HG03342 (cell line): ENCODE data around the gene HMGCLL1.

Source experiments
- ATAC-seq: cut with Tn5 transposase; IDR thresholded peaks from one replicate; pipeline ENCODE4 v1.9.1; 2021; ENCODE audit warnings: mild to moderate bottlenecking, moderate library complexity; ENCODE audit not compliant: unreplicated experiment

The HMGCLL1 gene

DNA sequence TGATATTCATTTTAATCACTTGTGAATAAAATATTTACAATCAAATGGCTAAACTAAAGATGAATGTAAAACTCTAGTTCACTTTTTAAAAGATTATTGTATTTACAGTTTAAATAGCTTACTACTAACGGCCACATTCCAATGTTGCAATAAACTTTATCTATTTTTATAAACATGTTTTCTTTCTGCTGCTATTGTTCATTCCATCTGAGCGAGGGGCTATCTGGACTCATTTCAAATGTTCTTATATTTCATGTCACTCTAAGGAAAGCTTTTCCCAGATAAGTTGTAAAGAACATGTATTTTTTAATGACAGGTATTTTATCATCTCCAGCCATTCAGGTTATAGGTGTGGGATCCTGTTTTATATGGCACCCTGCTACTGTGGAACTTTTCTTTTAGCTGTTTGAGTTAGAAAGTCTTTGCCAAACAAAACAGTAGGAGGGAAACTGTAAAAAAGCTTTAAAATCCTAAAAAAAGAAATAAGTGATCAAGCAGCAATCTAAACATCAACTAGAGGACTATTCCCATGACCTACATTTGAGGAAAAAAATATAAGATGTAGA is 42.5 kb downstream of the HMGCLL1 start:
- no peak for ATAC-seq

DNA sequence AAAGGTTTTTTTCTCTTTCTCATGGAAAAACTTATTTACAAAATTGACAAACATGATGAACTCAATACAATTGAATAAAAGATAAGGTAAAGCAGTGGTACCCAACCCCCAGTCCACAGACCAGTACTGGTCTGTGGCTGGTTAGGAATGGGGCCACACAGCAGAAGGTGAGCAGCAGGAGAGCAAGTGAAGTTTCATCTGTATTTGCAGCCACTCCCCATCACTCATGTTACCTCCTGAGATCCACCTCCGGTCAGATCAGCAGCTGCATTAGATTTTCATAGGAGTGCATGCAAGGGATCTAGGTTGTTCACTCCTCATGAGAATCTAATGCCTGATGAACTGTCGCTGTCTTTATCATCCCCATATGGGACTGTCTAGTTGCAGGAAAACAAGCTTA is 47.5 kb downstream of the HMGCLL1 start:
- no peak for ATAC-seq

DNA sequence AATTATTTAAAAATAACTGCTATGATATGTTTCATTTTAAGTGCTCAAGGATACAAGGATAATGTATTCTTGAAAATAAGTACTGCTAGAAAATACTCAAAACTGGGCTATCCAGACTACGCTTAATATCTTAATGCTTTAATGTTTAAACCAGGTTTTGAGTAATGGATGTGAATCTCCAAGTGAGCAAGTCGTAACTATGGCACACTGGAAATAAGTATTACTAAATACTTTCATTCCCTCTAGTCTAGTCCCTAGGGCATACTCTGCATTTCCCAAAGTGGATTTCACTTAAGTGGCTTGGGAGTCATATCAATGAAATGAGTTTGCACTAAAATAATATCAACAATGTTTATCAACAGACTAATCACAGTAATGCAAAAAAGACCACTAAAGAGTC is 48.1 kb downstream of the HMGCLL1 start:
- no peak for ATAC-seq

DNA sequence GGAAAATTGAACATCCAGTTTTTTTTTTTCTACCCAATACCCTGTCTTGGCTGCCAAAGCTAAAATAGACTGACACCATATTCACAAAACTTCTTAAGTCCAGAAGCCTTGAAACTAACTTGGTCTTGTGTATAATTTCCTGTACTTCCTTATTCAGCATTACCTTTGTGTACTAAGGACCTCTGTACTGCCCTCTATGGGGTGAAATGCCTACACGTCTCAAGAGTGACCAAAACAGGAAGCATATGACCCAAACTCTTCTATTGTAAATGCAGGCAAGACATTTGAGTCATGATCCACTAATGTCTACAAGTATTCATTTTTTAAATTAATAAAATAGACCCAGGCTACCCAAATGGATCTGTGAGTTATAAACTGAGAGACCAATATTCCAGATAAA is 50.4 kb downstream of the HMGCLL1 start:
- ATAC-seq: peak; percentile 97

DNA sequence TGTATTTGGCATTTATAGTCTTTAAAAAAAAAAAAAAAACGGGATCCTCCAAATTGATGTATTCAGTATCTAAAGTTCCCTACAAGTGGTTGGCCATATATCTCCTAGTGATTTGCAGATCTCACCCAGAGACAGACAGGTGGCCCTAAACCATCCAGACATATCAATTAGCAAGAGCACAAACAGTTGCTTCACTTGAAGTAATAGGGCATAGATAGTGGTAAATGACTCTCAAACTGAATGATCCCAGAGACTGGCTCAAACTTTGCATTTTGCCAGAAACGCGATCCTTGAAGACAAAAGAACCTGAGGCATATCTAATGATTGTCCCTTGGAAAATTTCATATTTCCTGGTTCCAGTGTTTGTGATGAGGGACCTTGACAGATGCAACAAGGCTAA is 54.6 kb downstream of the HMGCLL1 start:
- ATAC-seq: no peak

DNA sequence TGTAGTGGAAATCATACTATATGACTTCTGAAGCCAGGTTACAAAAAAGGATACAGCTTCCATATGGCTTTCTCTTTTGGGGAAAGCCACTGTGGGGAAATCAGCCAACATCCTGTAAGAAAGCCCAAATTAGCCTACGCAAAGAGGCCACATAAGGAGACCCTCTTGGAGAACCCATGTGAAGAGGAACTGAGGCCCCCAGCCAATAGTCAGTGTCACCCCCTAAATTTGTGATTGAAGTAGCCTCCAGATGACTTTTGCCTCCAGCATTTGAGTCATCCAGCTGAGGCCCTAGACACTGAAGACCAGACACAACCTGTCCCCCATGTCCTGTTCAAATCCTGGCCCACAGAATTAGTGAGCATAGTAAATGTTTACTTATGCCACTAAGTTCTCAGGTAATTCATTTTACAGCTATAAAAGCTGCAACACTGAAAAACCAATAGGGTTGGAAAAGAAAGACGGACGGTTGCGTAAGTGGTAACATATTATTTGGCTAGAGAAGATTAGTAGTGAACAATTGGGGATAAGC is 60.4 kb downstream of the HMGCLL1 start:
- ATAC-seq: no peak

DNA sequence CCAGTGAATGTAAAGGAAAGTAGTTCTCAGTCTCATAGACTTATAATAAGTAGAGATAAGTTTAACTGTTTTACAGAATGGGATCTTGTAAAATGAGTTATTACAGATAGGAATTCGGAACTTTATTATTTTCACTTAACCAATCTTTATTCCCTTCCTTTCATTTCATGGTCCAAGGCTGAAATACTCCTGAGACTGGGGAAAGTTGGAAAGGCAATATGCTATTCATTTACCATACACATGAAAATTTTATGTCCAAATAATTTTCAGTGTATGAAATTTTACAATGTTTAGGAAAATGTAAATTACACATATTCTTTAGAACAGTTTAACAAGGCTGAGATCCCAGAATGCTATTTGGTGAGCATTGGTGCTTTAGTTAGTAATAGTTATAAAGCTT is 62.3 kb downstream of the HMGCLL1 start:
- ATAC-seq: no peak

DNA sequence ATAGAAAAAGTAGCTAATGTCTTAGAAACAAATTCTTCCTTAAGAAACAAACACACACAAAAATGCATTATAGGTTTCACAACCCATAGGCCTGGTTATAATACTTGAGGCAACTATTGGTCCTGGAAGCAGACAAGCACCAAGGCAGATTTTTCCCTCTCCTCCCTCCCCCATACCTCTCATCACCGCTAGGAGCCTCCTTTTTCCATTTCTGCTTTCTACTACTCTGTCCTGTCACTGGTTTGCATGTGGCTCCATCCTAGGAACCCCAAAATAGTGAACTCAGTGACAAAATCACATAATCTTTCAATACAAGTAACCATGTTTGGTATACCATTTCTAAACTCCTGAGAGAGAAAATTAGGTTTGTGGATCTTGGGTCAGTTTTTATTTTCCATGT is 66.1 kb downstream of the HMGCLL1 start:
- no peak for ATAC-seq

DNA sequence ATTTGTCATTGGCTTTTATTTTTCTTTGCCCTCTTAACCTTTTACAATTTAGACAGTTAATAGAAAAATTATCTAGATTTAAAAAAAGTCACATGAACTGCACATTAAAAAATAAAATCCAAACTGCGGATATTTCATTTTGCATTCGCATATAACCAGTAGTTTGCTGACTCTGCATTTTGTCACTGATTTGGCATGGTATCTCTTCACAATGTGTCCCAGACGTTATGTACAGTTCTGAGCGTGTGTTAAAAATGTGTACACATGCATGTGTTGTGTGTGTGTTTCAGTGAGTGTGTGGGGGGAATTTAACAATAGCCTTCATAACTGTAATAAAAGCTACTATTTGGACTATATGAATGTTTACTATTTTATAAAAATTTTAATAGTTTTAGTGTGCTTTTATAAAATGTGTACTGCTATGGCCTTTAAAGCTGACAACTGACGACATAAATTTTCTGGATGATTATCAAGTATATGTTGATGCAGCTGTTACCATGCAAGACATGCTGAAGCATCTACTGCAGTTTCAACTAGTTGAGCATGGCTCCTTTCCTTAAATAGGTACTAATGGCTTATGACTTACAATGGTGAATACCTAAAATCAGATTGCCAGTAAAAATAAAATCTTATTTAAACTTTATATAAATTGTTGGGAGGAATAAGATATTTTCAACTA is 67.7 kb downstream of the HMGCLL1 start:
- ATAC-seq: no peak

DNA sequence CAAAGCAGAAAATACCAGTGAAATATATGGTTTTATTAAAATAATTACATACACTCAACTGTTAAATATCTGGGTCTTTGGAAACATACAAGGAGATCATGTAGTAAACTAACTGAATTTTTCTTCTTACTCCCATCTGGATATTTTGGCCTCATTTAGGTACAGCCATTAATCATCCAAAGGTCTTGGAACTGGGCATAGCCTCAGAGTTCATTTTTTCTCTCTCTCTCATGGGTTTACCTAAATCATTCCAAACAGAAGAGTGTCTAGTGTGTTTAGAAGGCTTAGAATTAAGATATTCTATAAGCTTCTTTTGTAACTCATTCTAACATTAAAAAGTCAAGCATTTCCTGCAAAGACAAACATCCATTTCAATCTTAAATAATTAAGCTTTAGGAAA is 79.4 kb downstream of the HMGCLL1 start:
- ATAC-seq: no peak

DNA sequence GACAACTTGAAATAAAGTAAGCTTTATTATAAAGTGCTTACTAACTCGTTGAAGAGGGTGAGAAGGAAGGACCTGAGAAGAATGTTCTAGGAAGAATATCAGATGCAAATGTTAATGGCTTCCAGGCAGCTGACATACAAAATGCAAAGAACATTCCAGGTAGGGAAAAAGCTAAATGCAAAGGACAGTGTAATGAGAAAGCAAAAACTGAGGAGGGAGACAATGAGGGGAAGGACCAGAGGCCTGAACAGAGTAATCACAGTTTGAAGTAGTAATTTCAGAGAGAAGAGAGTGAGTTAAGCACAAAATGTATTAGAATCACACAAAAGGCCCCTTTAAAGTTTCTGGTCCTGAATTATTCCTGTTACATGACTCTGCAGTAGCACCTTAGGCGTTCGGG is 81.3 kb downstream of the HMGCLL1 start:
- ATAC-seq: no peak

DNA sequence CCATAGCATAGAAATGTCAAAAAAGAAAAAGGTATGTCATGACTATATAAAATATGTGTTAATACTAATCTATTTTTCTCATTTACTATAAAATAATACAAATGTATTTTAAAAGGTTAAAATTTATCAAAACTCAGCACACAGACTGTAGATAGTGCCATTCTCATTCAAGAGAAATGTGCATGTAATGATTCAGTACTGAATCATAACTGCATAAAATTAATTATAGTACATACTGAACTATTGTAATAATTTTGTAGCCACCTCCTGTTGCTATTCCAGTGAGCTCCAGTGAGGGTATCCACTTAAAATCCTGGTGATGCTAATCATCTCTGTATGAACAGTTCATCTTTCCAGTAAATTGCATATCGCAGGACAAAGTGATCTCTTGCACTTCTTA is 82.8 kb downstream of the HMGCLL1 start:
- ATAC-seq: no peak

DNA sequence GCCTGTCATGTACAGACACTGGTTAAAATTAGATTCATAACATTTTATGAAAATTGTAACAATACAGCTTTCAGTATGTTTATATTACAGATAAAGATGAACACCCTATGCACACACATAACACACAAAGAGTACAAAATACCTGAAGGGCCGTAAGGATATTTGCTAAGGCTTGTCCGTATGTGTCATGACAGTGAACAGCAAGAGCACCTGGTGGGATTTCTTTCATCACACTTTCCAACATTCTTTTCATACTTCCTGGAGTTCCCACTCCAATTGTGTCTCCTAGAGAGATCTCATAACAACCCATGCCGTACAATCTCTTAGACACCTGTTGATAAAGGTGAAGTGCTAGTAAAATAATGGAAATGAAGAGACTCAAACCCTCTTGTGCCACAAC is 83.7 kb downstream of the HMGCLL1 start:
- ATAC-seq: no peak

DNA sequence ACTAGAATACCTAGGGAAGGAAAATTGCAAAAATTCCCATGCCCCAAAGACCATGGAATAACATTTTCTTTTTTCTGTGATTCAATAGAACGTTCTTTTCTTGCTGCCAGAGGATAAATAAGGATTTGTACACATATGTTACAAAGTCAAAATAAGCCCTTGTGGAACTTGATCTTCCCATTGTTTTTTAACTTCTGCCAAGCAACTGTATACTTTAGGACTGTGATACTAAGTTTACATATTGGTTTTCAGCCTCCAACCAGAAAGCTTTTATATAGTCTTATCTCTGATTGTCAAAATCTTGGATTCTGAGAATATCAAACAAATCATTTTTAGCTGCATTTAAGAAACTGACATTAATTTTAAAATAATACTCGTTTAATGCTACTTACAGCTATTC is 84.6 kb downstream of the HMGCLL1 start:
- no peak for ATAC-seq

DNA sequence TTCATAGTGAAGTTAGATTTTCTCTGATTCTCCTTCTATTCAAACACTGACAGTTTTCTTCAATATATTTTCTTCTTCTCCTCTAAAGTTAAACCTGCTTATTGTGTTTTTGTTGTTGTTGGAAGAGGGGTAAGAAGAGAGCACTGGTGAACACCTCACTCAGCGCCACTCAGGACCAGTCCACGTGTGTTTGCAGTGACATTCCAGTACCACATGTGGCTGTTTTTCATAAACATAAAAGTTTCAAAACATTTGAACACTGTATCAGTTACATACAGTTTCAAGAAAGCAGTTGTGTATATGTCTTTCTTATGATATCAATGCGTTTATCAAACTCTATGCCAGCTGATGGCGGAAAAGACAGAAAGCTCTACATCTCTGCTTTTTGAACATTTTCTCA is 86.7 kb downstream of the HMGCLL1 start:
- no peak for ATAC-seq

DNA sequence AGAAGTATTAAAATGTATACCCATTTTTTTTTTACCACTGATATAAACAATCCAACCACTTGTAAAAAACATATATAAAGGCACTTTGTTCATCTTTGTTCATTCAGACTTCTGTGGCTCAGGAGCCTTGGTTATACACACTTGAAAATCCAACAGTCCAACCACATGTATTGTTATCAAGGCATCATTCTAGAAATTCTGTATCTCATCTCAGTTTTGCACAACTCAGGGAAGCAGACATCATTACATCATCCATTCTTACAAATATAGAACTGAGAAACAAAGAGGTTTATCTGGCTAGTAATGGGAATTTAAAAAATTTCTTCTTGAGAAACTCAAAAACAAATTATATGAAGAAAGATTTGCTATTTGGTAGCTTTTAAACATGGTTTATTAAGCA is 88.1 kb downstream of the HMGCLL1 start:
- no peak for ATAC-seq

DNA sequence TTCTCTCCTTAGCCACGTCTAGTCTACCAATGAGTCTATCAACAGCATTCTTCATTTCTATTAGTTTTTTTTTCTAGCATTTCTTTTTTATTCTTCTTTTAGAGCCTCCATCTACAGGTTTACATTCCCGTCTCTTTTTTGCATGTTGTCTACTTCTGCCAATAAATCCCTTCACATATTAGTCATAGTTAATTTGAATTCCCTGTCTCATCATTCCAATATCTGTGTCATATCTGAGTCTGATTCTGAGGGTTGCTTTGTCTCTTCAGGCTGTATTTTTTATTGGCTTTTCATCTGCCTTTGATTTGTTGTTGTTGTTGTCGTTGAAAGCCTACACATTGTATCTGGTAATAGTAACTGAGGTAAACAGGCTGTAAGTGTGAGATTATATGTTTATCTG is 104.6 kb downstream of the HMGCLL1 start:
- no peak for ATAC-seq

DNA sequence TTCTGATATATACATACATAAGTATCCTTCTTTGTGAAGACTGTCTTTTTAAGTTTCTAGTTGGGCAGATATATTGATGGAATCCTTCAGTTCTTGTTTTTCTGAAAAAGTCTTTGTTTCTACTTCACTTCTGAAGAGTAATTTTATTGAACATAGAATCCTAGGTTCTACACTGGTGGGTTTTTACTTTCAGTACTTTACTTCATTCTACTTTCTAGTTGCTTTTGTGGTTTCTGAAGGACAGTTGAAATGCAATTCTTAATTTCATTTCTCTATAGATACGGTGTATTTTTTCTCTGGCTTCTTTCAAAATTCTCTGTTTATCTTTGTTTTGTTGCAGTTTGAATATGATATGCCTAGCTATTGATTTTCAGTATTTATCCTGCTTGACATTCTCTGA is 105.3 kb downstream of the HMGCLL1 start:
- no peak for ATAC-seq

DNA sequence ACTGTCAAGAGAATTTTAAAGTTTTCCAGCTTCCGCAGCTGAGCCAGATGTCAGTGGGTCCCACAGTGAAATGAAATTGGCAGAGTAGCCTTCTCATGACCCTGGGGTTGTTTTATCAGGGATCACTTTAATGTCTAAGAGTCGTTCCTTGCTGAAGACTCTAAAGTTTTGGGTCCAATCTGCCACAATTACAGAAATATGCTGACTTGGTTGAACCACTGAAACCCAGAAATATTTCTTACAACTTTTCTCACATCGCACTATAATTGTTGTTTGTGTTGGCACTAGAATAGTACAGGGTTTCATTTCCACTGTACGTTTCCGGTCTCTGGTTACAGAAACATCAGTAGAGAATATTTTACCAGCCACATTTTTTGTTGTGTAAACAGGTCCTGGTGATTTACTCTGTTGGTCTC is 109.0 kb downstream of the HMGCLL1 start:
- ATAC-seq: peak; percentile 58

DNA sequence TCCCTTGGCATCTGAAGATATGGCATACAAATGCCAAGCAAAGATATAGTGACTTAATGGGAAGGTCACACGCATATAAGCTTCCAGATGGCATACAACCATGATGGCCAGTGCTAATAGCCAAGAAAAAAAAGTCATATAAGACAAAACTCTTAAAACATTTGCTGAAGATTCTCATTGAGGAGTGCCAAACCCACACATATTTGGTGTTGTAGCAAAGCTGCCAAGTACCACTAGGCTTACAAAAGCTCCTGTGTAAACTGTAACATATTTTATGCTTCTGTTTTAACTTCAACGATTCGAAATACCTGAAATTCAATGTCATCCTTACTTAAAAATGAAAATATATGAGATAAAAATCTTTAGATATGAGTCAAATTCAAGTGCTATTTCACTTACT is 123.0 kb downstream of the HMGCLL1 start:
- ATAC-seq: no peak

DNA sequence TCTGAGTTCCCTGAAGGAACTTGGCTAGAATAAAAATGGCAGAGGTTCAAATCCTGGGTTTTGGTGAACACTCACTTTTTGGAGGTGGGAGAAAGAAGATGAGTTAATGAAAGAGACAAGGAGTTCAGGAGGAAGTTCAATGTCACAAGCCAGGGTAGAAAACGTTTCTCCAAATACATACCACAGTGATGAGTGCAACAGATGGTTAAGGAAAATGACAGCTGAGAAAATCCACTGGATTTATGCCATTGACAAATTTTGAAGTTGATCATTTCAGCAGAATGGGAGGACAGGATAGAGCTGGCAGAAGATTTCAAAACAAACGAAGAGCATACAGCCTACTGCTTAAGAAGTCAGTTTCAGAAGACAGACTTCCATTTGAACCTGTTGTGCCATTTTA is 129.0 kb downstream of the HMGCLL1 start:
- ATAC-seq: no peak

DNA sequence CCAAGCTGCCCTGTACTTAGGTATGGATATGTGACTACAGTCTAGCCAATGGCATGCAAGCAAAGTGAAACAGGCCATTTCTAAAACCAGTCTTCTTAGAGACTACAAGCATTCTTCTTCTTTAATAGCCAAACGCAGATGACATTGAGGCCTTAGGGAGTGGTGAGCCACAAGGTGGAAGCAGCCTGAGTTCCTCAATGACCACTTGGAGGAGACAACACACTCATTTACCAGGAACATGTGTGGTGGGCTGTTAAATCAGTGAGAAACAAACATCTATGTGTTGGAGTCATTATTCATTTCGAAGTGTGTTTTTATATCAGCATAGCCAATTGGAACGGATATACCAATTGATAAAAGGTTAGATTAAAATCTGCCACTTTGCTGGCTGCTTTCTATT is 129.8 kb downstream of the HMGCLL1 start:
- ATAC-seq: no peak

DNA sequence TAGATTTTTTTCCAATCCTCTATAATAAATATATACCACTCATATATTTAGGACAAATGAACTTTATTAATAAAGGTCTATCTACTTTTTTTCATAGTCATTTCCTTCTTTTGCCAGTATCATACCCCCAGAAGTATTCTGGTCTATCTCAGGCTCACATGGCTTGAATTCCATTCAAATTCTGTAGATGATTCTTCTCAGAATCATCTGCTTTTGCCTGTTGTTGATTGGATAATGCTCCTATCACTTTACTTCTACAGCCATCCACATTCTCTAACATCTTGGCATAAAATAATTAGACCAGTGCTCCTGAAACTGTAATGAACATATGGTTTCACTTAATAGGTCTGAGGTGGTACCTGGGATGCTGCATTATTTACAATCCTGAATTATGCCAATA is 130.5 kb downstream of the HMGCLL1 start:
- no peak for ATAC-seq
